ENCODE measurements around the gene RPSA.
"Not testable (repeated sequence)": the region's sequence is repeated elsewhere in the genome, so short reads cannot be mapped to it uniquely, and the experiment has no call there.

RPSA gene

DNA sequence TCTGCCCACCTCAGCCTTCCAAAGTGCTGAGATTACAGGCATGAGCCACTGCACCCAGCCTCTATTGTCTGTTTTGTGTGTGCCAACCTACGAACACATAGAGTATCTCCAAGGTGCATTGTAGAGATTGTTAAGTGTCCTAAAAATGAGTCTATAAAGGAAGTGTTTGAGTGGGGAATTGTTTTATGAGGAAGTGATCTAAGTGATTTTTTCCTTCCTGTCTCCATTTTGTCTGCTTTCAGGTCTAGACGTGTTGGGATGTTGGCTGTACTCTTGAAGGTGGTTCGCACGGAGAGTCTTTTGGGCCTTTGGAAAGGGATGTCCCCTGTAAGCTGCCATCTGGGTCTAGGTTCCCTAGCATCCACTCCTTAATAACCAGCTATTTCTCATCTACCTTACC lies 16.3 kb upstream of the RPSA start:
- no peak for DNase-seq

DNA sequence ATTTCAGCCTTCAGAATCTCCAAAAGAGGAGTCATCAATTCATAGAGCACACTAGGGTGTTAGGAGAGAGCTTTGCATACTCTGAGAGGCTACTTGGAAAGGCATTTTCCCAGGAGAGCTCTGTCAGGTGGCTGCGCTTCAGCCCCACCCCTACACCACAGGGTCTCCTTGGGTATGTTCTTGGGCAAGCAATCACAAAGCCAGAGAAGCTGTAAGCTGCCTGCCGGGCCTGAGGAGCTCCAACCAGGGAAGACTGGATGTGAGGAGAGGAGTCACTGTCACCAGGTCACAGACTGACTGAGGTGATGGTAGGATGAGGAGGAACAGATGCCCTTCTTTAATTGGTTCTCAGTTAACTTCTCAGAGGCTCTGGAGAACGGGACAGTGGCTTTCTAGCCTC lies 9.8 kb upstream of the RPSA start:
- DNase-seq, result no peak

DNA sequence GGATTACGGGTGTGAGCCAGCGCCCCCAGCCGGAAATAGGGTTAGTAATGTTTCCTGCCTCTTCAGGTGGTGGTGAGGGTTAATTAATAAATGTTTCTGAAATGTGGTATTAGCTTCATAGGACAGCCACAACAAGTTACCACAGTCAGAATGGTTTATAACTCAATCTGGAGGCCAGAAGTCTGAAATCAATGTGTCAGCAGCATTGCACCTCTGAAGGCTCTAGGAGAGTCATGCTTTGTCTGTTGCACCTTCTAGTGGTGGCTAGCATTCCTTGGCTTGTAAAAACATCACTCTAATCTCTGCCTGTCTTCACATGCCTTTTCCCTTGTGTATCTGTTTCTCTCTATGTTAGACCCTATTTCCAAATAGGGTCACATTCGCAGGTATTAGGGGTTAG lies 7.8 kb upstream of the RPSA start:
- DNase-seq, result no peak

DNA sequence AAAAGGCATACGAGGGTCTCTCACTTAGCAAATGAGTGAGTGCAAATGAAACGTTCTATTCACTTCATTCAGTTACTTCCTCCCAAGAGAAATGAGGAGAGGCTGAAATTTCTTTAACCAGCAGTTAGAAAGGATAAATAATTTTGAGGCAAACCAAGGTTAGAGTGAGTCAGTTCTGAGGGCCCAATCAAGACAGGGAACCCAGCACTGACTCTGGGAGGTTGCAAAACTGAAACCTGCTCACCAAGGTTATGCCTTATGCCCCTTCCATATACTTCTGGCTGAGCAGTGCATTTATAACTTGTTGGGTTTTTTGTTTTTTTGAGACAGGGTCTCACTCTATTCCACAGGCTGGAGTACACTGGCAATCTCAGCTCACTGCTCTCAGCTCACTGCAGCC lies 4.5 kb upstream of the RPSA start:
- no peak for DNase-seq

DNA sequence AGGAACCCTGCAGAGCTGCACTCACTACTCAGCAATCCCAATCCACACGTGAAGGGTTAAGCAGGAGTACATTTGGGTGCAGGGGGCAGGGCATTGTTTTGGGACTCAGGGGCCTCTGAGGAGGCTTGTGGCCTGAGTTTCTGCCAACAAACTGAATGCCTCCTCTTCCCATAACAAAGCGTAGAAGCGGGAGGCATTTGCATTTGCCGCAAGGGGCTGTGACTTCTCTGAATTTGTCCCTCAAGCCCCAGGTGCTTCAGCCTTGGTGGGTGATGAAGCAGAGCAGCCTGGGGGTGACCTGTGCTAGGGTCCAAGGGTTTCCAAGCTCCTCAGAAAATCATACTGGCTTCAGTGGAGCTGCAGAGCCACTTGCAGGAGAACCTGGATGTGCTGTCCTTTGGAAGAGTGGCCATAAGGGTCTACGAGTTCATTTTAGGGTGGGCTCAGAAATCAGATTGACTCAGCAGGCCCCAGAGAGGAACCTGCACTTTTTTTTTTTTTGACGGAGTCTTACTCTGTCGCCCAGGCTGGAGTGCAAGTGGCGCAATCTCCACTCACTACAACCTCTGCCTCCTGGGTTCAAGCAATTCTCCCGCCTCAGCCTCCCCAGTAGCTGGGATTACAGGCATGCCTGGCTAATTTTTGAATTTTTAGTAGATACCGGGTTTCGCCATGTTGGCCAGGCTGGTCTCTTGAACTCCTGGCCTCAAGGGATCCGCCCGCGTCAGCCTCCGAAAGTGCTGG lies 1.4 kb upstream of the RPSA start:
- no peak for DNase-seq

DNA sequence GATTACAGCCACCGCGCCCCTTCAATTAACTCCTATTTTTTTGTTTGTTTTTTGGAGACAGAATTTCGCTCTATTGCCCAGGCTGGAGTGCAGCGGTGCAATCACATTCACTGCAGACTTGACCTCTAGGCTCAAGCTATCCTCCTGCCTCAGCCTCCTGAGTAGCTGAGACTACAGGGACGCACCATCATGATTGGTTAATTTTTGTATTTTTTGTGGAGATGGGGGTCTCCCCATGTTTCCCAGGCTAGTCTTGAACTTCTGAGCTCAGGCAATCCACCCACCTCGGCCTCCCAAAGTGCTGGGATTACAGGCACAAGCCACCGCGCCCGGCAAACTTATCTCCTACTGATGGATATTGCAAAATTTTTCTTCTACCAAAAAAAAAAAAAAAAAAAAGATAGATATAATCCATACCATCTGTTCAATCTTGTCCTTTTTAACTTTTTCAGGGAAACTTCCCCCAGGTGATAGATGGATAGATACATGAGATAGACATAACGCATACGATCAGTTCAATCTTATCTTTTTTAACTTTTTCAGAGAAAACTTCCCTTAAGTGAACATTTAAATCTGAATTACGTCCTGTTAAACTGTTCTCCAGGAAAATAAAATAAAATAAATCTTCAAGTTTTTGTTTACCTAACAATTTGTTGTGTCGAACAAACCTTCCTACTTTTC lies 693 bp upstream of the RPSA start:
- no peak for DNase-seq

DNA sequence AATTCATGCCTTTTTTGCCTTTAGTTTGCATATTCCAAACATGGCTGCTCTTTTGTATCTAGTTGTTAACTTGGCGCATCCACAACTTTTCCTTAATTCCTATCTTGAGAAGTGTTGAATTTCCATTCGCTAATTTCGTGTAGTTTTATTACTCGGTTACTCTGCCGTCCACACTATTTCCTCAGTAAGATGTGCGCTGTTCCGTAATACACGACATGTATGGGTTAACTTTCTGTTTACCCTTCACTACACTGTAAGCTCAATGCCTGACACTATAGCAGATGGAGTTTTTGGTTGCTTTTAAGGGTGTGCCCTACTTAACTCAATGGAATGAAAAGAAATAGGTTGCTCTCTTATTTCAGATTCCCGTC lies 724 bp downstream of the RPSA start:
- DNase-seq, result no peak

DNA sequence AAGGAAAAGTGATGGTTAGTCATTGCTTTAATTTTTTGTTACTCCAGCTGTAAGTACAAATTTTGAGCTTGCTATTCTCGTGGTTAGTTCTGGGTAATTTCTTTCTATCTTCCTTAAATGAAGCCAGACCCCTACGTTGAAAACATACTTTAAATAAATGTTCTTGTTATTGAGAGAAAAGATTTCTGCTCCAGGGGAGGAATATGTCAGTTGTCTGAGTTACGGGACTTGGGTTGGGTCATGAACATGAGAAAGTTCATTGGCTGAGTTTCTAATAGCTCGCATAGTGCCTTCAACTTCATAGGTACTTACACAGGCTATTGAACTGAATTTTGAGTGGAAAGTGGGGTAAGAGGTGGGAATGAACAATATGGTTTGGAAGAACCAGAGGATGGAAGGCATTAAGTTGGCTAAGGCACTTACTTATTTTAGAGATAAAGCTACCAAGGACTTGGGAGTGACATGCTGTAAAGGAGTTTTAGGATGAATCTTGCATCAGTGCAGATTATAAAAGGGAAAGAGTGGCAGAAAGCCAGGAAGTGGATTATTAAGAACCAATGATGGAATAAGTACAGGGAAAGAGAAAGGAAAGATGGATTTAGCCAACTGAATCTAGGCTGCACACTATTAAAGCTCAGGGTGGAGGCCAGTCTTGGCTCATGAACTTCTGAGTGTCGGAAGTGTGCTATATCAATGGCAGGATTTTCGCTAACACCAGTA lies 1.4 kb downstream of the RPSA start:
- no peak for DNase-seq

DNA sequence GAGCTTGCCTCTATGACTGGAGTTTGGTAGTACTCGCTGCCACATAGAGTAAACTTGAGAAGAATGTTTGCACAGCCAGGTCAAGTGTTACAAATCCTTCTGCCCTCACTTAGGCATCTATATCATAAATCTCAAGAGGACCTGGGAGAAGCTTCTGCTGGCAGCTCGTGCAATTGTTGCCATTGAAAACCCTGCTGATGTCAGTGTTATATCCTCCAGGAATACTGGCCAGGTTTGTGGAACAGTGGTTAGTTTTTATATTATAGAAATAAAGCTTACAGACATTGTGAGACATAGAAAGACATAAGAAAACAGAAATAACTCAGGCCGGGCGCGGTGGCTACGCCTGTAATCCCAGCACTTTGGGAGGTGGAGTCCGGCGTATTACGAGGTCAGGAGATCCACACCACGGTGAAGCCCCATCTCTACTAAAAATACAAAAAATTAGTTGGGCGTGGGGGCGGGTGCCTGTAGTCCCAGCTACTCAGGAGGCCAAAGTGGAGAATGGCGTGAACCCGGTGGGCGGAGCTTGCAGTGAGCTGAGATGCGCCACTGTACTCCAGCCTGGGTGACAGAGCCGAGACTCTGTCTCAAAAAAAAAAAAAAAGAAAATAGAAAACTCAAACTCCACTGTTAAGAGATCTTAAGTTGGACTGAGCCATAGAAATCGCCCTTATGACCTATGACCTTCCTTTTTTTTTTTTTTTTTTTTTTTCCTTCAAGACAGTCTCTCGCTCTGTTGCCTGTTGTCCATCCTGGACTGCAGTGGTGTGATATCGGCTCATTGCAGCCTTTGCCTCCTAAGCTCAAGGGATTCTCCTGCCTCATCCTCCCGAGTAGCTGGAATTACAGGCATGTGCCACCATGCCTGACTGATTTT lies 2.2 kb downstream of the RPSA start:
- no peak for DNase-seq

DNA sequence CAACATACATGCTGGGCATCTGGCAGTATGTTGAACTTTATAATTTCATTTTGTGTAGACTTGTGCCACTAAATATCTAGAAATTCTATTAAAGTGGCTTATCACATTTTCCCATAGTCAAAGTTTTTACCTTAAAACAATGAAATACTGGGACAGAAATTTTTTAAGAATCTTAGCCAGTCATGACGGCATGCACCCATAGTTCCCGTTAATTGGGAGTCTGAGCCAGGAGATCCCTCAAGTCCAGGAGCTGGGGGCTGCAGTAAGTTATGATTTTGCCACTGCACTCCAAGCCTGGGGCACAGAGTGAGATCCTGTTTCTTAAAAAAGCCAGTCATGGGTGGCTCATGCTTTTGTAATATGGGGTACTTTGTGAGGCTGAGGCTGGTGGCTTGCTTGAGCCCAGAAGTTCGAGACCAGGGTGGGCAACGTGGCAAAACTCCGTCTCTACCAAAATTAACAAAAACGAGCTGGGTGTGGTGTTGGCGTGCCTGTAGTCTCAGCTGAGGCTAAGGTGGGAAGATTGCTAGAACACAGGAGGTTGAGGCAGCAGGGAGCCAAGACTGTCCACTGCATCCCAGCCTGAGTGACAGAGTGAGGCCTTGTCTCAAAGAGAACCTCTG lies 3.1 kb downstream of the RPSA start:
- DNase-seq, result no peak

DNA sequence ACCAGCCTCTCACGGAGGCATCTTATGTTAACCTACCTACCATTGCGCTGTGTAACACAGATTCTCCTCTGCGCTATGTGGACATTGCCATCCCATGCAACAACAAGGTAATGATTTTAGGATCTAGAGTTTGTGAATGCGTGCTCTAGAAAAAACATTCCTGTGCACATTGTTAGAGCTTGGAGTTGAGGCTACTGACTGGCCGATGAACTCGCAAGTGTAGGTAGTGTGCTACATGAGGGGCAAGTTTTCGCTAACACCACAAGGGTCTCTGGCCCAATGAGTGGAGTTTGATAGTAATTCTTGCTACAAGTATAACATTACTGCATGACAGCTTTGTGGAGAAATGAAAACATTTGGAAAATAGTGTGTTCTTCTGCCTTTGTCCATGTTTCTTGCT lies 4.4 kb downstream of the RPSA start:
- no peak for DNase-seq

DNA sequence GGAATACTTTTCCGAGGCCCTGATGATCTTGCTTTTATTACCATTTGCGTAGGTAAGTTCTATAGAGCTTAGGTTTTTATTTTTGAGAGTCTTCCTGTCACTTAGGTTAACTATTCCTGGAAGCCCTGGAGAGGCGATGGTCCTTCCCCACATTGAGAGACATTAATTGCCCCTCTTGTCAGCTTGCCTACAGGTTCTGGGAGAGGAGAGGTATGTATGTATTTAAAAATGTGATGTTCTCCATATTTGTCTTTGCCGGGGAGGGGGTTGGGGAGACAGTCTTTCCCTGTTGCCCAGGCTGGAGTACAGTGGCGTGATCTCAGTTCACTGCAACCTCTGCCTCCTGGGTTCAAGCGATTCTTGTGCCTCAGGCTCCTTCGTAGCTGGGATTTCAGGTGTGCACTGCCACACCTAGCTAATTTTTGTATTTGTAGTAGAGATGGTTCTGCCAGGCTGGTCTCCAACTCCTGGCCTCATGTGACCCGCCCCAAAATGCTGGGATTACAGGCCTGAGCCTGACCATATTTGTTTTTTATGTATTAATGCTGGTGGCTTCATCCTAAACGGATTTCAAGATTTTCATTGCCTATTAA lies 6.2 kb downstream of the RPSA start:
- DNase-seq, result no peak

DNA sequence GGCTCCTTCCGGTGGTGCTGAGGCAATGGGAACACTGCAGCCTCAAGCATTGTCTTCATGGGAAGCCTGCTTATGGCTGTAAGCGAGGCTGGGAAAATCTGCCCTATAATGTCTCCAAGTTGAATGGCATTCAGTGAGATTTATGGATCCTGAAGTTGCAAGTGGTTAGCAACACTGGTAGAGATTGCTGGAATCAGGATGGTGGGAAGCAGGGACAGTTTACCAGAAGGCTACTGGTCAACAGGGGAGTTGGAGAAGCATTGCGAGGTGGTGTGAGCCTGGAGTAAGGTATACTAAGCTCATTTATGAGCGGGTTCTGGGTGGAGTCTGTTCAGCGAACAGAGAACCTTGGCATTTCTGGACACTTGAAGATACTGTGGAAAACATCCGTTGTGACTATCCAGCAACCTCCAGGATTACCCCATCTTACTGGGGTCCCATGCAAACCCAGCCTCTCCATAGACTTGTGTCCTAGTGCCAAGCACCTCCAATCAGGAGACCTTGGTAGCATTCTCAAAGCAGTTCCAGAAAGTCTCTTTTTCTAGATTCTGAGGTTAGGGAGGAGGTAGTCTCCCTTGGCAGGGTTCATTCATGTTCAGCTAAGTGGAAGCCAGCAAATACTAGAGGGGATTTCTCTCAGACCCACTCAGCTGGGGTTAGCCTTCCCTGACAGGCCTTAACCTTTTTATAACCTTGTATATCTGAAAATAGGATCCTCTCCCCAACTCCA lies 7.3 kb downstream of the RPSA start:
- no peak for DNase-seq

DNA sequence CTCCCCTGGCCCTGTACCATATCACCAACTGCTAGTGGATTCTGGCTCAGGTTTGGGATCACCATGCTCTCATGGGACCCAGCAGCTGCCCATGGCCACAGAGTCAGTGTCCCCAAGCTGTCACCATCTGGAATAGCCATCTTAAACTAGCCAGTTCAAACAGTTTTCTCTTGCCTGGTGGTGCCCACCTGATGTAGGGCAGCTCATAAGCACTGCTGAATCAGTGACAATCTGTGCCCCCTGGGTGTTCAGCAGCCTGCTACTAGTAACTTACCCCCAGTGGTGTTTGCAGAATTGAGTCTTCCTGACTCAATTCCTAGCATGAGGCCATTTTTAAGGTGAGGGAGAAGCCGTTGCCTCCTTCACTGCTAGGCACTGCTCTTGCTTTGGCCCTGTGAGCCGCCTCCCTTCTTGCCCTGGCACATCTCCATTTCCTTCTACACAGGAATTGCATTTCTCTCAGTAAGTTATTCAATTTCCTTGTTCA lies 7.9 kb downstream of the RPSA start:
- DNase-seq, result no peak

DNA sequence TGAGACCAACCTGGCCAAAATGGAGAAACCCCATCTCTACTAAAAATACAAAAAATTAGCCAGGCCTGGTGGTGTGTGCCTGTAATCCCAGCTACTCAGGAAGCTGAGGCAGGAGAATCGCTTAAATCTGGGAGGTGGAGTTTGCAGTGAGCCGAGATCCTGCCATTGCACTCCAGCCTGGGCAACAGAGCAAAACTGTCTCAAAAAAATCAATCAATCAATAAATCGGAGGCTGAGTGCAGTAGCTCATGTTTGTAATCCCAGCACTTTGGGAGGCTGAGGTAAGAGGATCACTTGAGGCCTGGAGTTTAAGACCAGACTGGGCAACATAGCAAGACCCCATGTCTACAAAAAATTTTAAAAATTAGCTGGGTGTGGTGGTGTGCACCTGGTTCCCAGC lies 8.8 kb downstream of the RPSA start:
- not testable (repeated sequence) for DNase-seq

DNA sequence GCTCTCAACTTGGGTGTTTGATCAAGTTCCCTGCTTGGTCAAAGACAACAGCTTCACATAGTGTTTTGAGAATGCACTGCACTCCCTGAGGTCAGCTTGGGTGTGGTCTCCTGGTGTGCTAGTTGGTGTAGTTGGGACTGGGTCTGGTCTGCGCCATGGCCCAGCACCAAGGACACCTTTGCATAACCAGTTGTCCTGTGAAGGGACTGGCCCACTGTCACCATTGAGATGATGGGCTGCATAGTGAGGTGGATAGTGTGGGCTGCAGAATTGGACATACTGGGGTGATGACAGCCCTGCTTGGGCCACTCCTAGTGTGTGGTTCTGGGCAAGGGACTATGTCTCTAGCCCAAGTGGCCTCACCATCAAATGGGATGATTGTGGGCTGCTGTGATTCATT lies 9.5 kb downstream of the RPSA start:
- no peak for DNase-seq

DNA sequence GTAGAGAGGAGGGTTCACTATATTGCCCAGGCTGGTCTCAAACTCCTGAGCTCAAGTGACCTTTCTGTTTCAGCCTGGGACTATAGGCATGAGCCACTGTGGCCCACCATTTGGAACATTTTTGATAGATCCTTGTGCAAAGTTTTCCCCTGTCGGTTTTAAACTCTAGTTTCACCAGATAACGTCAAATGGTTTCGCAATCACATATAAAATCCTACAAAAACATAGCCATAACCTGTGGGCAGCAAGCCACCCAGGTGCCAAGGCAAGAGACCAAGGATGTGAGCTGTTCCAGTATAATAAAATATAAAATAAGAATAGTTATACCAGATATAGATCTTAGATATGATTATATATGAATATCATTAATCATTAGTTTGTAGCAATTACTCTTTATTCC lies 10.5 kb downstream of the RPSA start:
- DNase-seq, result not testable (repeated sequence)

DNA sequence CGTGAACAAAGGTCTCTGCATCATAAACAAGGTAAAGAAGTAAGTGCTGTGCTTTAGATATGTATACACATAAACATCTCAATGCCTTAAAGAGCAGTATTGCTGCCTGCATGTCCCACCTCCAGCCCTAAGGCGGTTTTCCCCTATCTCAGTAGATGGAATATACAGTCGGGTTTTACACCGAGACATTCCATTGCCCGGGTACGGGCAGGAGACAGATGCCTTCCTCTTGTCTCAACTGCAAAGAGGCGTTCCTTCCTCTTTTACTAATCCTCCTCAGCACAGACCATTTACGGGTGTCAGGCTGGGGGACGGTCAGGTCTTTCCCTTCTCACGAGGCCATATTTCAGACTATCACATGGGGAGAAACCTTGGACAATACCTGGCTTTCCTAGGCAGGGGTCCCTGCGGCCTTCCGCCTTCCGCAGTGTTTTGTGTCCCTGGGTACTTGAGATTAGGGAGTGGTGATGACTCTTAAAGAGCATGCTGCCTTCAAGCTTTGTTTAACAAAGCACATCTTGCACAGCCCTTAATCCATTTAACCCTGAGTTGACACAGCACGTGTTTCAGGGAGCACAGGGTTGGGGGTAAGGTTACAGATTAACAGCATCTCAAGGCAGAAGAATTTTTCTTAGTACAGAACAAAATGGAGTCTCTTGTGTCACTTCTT lies 12.2 kb downstream of the RPSA start:
- not testable (repeated sequence) for DNase-seq

DNA sequence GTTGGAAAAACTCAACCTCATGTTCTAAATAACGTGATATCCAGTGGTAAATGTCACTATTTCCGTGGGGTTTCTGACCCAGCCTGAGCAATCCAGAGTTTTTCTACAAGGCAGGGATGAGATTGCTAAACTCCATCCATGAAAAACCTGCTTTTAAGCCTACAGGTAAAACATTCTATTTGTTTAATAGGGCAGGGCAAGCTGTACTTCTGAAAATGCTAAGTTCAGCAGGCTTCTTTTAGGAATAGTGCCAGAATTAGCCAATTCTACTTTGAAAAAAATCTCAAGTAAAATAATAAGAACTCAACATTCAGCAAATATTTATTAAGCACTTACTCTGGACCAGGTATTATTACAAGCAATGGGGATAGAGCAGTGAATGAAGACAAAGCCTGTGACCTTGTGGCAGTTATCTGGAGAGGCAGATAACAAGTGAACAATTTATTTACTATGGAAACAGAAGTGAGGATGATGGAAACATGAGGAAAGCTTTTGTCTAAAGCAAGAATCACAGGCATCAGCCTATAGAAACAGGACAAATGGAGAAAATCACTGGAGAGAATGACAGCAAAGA lies 13.3 kb downstream of the RPSA start:
- DNase-seq, result no peak

DNA sequence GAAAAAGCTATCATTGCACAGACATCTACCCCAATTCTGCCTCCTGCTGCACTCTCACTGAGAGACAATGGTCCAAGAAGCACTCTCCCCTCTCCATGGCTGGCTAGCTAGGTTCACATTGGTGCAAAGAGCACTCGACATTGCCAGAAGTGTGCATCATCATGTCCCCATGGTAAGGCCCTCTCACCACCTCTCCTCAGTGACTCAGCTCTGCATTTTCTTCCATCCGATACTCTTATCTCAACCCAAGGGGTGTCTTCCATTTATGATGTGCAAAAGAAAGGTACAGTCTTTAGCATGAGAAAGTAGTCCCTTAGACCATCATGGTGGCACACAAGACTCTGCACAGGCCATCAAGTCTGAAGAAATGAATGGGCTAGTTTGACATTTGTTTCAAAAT lies 14.0 kb downstream of the RPSA start:
- no peak for DNase-seq

Data from DMS 273 treated with DMSO at 0.1 percent for 48 hours (cell line).